ENCODE results near the gene COL4A2. TPM values are rescaled to one million over a fixed set of nuclear protein-coding genes. Genes with fewer than 3 reads are reported as not detected.
A peak's percentile ranks its signal among the peaks of the same experiment; 100 is the strongest.

Gene COL4A2
- total RNA-seq, 2 donors from 2014 or later: 999 to 1,135 TPM

DNA sequence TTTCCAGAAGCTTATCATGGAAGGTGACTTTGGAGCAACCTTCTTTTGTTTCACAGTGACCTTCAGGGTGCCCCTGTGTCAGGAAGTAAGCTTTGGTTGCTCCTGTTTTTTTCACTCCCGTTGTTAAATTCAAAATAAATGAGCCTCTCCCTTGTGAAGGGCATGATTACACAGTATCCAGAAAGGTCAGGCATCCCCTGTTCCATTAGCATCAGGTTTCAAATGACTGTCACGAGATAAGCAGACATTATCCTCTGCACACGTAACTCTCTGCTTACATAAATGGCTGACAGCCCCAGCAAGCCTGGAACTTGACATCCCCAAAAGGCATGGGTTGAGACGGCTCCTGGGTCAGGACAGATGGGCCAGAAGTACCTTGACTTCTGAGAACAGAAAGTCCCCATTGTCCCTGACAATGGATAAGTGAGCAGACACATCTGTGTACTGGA, 202.4 kb downstream of the COL4A2 start:
- no peaks in the 10 kb centered on the region for H3K9me3 ChIP-seq
- H3K27ac ChIP-seq: peak overlapping the region; percentile 5 to 45
- DNase-seq (ENCODE audit: low spot score) (no peak), ATAC-seq (ENCODE audit: insufficient number of reproducible peaks, low FRiP score, low read depth) (no peak)
- peaks cover 16 to 38% of the 10 kb centered on the region in 2 donors for H3K4me1 ChIP-seq (ENCODE audit: control insufficient read depth in 1 of 2, low read depth in 2 of 2)
- no peak overlapping the region for H3K4me3 ChIP-seq
- peaks cover 86% of the 10 kb centered on the region for H3K36me3 ChIP-seq
- TF ChIP-seq, protein P1, sequence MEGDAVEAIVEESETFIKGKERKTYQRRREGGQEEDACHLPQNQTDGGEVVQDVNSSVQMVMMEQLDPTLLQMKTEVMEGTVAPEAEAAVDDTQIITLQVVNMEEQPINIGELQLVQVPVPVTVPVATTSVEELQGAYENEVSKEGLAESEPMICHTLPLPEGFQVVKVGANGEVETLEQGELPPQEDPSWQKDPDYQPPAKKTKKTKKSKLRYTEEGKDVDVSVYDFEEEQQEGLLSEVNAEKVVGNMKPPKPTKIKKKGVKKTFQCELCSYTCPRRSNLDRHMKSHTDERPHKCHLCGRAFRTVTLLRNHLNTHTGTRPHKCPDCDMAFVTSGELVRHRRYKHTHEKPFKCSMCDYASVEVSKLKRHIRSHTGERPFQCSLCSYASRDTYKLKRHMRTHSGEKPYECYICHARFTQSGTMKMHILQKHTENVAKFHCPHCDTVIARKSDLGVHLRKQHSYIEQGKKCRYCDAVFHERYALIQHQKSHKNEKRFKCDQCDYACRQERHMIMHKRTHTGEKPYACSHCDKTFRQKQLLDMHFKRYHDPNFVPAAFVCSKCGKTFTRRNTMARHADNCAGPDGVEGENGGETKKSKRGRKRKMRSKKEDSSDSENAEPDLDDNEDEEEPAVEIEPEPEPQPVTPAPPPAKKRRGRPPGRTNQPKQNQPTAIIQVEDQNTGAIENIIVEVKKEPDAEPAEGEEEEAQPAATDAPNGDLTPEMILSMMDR (IDR thresholded peaks at IDR 0.05): no peak
- H3K27me3 ChIP-seq (replicated peaks; ENCODE audit: insufficient read depth): no peaks in the 10 kb centered on the region

DNA sequence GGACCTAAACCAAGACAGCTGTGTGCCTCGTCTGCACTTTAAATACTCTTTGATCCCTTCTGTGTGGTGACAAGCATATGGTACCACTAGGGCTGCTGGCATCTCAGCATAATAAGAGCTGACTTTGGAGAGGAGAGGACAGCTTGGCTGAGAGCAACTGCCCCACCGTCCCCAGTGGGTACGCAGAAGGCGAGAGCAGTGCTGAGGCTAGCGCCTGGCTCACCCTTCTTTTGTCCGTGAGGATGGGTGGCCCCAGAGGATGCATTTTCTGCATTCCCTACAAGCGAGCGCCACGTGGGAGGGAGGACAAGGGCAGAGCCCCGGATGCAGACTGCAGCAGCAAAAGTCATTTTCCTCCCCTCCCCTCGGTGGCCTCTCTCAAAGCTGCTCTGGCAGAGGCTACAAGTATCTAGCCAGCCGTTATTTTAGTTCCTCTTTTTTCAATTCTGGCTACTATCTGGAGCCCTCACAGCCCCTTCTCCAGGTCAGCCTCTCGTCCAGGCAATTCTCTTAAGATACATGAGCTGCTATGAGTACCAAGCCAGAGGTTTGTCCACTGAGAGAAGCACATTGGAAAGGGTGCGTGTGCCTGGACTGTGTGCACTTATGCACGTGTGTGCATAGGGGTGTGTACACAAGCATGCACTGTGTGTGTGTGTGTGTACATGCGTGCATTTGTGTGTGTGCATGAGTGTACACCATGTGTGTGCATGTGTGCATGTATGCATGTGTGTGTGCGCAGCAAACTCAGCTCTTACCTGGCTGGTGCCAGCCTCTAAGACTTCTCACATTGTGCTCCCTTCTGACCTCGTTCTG, 203.1 kb downstream of the COL4A2 start:
- Histone ChIP-seq H3K4me3 (no peak overlapping the region), H3K4me1 (ENCODE audit: control insufficient read depth in 1 of 2, low read depth in 2 of 2) (peaks cover 16 to 38% of the 10 kb centered on the region in 2 donors), H3K27me3 (replicated peaks; ENCODE audit: insufficient read depth) (no peaks in the 10 kb centered on the region), H3K36me3 (peaks cover 87% of the 10 kb centered on the region), H3K27ac (peak overlapping the region; percentile 5 to 45), H3K9me3 (no peaks in the 10 kb centered on the region)
- DNase-seq (ENCODE audit: low spot score) (no peak), ATAC-seq (ENCODE audit: insufficient number of reproducible peaks, low FRiP score, low read depth) (no peak)
- TF ChIP-seq, protein P1 (IDR thresholded peaks at IDR 0.05): no peak

DNA sequence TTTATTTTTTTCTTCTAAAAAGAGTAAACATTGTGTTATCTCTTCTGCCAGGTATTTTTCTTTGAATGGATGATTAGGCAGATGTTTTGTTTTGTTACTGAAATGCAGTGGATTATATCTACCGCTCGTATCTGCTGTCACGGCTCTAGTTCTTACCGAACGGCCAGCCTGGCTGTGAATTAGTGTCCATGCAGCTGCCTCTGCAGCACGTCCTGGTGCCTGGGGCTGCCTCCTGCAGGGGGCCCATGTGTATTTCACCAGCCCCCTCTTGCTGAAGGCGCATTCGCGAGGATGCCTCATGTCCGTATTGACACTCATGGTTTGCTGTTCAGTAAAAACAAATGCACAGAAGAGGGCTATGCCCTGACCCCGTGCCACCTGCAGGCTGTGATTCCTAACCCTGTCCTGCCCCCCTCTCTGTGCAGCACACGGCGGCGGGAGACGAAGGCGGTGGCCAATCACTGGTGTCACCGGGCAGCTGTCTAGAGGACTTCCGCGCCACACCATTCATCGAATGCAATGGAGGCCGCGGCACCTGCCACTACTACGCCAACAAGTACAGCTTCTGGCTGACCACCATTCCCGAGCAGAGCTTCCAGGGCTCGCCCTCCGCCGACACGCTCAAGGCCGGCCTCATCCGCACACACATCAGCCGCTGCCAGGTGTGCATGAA, 204.6 kb downstream of the COL4A2 start:
- DNase-seq (ENCODE audit: low spot score) (no peak), ATAC-seq (ENCODE audit: insufficient number of reproducible peaks, low FRiP score, low read depth) (no peak)
- H3K27me3 ChIP-seq (replicated peaks; ENCODE audit: insufficient read depth): no peaks in the 10 kb centered on the region
- H3K27ac ChIP-seq: no peak overlapping the region
- H3K9me3 ChIP-seq: no peaks in the 10 kb centered on the region
- TF ChIP-seq, protein P1 (IDR thresholded peaks at IDR 0.05): no peak
- peaks cover 72% of the 10 kb centered on the region for H3K36me3 ChIP-seq
- peaks cover 15 to 26% of the 10 kb centered on the region in 2 donors for H3K4me1 ChIP-seq (ENCODE audit: control insufficient read depth in 1 of 2, low read depth in 2 of 2)
- H3K4me3 ChIP-seq: no peak overlapping the region

DNA sequence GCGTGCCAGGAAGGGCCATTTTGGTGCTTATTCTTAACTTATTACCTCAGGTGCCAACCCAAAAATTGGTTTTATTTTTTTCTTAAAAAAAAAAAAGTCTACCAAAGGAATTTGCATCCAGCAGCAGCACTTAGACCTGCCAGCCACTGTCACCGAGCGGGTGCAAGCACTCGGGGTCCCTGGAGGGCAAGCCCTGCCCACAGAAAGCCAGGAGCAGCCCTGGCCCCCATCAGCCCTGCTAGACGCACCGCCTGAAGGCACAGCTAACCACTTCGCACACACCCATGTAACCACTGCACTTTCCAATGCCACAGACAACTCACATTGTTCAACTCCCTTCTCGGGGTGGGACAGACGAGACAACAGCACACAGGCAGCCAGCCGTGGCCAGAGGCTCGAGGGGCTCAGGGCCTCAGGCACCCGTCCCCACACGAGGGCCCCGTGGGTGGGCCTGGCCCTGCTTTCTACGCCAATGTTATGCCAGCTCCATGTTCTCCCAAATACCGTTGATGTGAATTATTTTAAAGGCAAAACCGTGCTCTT, 205.2 kb downstream of the COL4A2 start:
- Histone ChIP-seq H3K36me3 (peaks cover 67% of the 10 kb centered on the region), H3K9me3 (no peaks in the 10 kb centered on the region), H3K27ac (no peak overlapping the region), H3K4me1 (ENCODE audit: control insufficient read depth in 1 of 2, low read depth in 2 of 2) (peaks cover 10 to 25% of the 10 kb centered on the region in 2 donors), H3K4me3 (no peak overlapping the region), H3K27me3 (replicated peaks; ENCODE audit: insufficient read depth) (no peaks in the 10 kb centered on the region)
- TF ChIP-seq, protein P1 (IDR thresholded peaks at IDR 0.05): no peak
- ATAC-seq (ENCODE audit: insufficient number of reproducible peaks, low FRiP score, low read depth) (no peak), DNase-seq (ENCODE audit: low spot score) (no peak)

DNA sequence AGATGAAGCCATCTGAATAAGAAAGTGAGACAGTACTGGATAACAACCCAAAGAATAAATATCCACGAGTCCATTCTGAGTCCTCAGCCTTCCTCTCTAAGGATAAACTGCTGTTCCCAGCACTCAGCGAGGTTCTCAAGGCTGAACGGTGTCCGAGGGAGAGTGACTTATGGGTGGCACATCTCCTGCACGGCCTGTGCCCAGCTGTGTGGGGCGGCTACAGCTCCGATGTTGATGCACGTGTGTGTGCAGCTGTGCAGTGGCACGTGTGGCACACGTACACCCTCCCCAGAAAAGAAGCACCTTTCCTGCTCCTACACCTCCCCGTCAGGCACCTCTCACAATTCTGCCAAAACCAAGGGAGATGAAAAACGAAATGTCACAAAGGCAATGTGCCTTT, 209.4 kb downstream of the COL4A2 start:
- Histone ChIP-seq H3K27ac (no peak overlapping the region), H3K36me3 (peaks cover 28% of the 10 kb centered on the region), H3K9me3 (no peaks in the 10 kb centered on the region), H3K4me1 (ENCODE audit: control insufficient read depth in 1 of 2, low read depth in 2 of 2) (peaks cover 17 to 45% of the 10 kb centered on the region in 2 donors), H3K27me3 (replicated peaks; ENCODE audit: insufficient read depth) (no peaks in the 10 kb centered on the region), H3K4me3 (no peak overlapping the region)
- DNase-seq (ENCODE audit: low spot score) (no peak), ATAC-seq (ENCODE audit: insufficient number of reproducible peaks, low FRiP score, low read depth) (no peak)
- TF ChIP-seq, protein P1 (IDR thresholded peaks at IDR 0.05): no peak
